H1 (cell line): ENCODE measurements around the gene LHFPL2. TPM values are rescaled to one million over a fixed set of nuclear protein-coding genes. Genes with fewer than 3 reads are reported as not detected.

Experiments
- CTCF ChIA-PET: fragments of 300-600 bp; sonication (Branson Sonifier 250); formaldehyde crosslinking; loops from one replicate; lab custom pipeline; 2021; ENCODE audit not compliant: partially characterized antibody; lab: Charles Lee
- POLR2A ChIA-PET: fragments of 300-600 bp; sonication (Branson Sonifier 250); formaldehyde crosslinking; loops from one replicate; lab custom pipeline; 2021; ENCODE audit warnings: inconsistent platforms; ENCODE audit not compliant: partially characterized antibody; lab: Charles Lee
- DNase-seq, 2 experiments: peaks; one replicate each; pipeline versions ENCODE4 v3.0.0 to v3.0.0-alpha.2; 2010 to 2022; ENCODE audit warnings: low spot score in 2 of 2, low read depth in 1 of 2, mixed read lengths in 1 of 2
- FAIRE-seq: peaks from 2 replicates; lab custom pipeline; 2011; peaks lifted over from hg19 to GRCh38; lab: Jason Lieb, UNC
- H2AFZ ChIP-seq: 2 replicates; pipeline ENCODE4 v1.8.1; 2012; ENCODE audit warnings: low read length, inconsistent platforms
- H2AK5ac ChIP-seq: 2 replicates; pipeline ENCODE4 v1.6.1; 2013; ENCODE audit warnings: low read depth, low read length
- H2BK120ac ChIP-seq: replicated peaks from 2 replicates; pipeline ENCODE3; 2013; ENCODE audit warnings: low read depth, low read length, inconsistent platforms
- H2BK12ac ChIP-seq: 2 replicates; pipeline ENCODE4 v1.6.1; 2013; ENCODE audit warnings: low read depth, low read length
- H2BK15ac ChIP-seq: 2 replicates; pipeline ENCODE4 v1.6.1; 2013; ENCODE audit warnings: low read length
- H2BK20ac ChIP-seq: 2 replicates; pipeline ENCODE4 v1.6.1; 2013; ENCODE audit warnings: low read length
- H2BK5ac ChIP-seq: 2 replicates; pipeline ENCODE4 v1.6.1; 2013; ENCODE audit warnings: low read depth, low read length
- H3K14ac ChIP-seq: 2 replicates; pipeline ENCODE4 v1.6.1; 2013; ENCODE audit warnings: inconsistent platforms; ENCODE audit not compliant: insufficient read length
- H3K18ac ChIP-seq: 2 replicates; pipeline ENCODE4 v1.6.1; 2013; ENCODE audit warnings: low read length; ENCODE audit errors: extremely low read depth
- H3K23ac ChIP-seq: 2 replicates; pipeline ENCODE4 v1.6.1; 2013; ENCODE audit warnings: inconsistent platforms; ENCODE audit not compliant: insufficient read length
- H3K23me2 ChIP-seq: 2 replicates; pipeline ENCODE4 v1.6.1; 2013; ENCODE audit warnings: low read depth, low read length
- H3K27ac ChIP-seq: 2 replicates; pipeline ENCODE4 v1.6.1; 2011; ENCODE audit warnings: low read depth, low read length, inconsistent platforms
- H3K27me3 ChIP-seq, 4 experiments: replicated peaks in 1 of 4; 1 replicate in 1 of 4; 2 replicates in 3 of 4; pipeline versions ENCODE4 v1.6.1 to v1.8.1; 2011 to 2013; ENCODE audit warnings: low read length in 3 of 4, mild to moderate bottlenecking in 3 of 4, inconsistent platforms in 2 of 4, mixed read lengths in 2 of 4, moderate library complexity in 1 of 4; ENCODE audit not compliant: control insufficient read depth in 3 of 4, insufficient read depth in 3 of 4; ENCODE audit errors: extremely low read depth in 1 of 4
- H3K36me3 ChIP-seq, 4 experiments: 2 replicates each; pipeline versions ENCODE4 v1.6.1 to v1.8.1; 2011 to 2013; ENCODE audit warnings: mild to moderate bottlenecking in 4 of 4, low read length in 3 of 4, moderate library complexity in 2 of 4, control low read depth in 1 of 4, inconsistent platforms in 1 of 4; ENCODE audit not compliant: insufficient read depth in 4 of 4, control insufficient read depth in 2 of 4
- H3K4ac ChIP-seq: replicated peaks from 2 replicates; pipeline ENCODE3; 2013; ENCODE audit warnings: low read length, low read depth, mixed read lengths, inconsistent platforms; ENCODE audit not compliant: insufficient read length
- H3K4me1 ChIP-seq, 4 experiments: replicated peaks in 1 of 4; 1 replicate in 1 of 4; 2 replicates in 3 of 4; pipeline versions ENCODE4 v1.6.1 to v1.8.1; 2011 to 2013; ENCODE audit warnings: low read length in 3 of 4, inconsistent platforms in 2 of 4, mixed read lengths in 1 of 4; ENCODE audit not compliant: insufficient read depth in 4 of 4, control insufficient read depth in 3 of 4
- H3K4me2 ChIP-seq, 2 experiments: 2 replicates each; pipeline versions ENCODE4 v1.6.1 to v1.8.1; 2011 to 2013; ENCODE audit warnings: low read depth in 2 of 2, low read length in 2 of 2, control low read depth in 1 of 2, inconsistent platforms in 1 of 2, mild to moderate bottlenecking in 1 of 2; ENCODE audit not compliant: insufficient read depth in 1 of 2
- H3K4me3 ChIP-seq, 4 experiments: fragments of 200-600, 300-600 bp in 1 of 4; sonication (generic), shearing (Covaris generic), sonication (Bioruptor Twin) in 1 of 4; 2 replicates each; pipeline versions ENCODE4 v1.5.1 to v1.8.1; 2011 to 2016; ENCODE audit warnings: low read length in 4 of 4, low read depth in 3 of 4, control low read depth in 2 of 4, inconsistent platforms in 2 of 4, mild to moderate bottlenecking in 2 of 4, mixed read lengths in 1 of 4, moderate library complexity in 1 of 4; ENCODE audit not compliant: insufficient read depth in 2 of 4; ENCODE audit errors: extremely low read depth in 1 of 4
- H3K56ac ChIP-seq: replicated peaks from 2 replicates; pipeline ENCODE3; 2013; ENCODE audit warnings: low read depth, mild to moderate bottlenecking, mixed read lengths, low read length, inconsistent platforms; ENCODE audit not compliant: insufficient read length
- H3K79me1 ChIP-seq: 2 replicates; pipeline ENCODE4 v1.6.1; 2013; ENCODE audit warnings: low read depth, low read length, control low read depth
- H3K79me2 ChIP-seq, 2 experiments: 2 replicates each; pipeline versions ENCODE4 v1.6.1 to v1.8.1; 2012 to 2013; ENCODE audit warnings: low read length in 2 of 2, mild to moderate bottlenecking in 2 of 2, inconsistent platforms in 1 of 2; ENCODE audit not compliant: insufficient read depth in 2 of 2, control insufficient read depth in 1 of 2
- H3K9ac ChIP-seq, 4 experiments: replicated peaks in 1 of 4; 1 replicate in 1 of 4; 2 replicates in 3 of 4; pipeline versions ENCODE4 v1.6.1 to v1.8.1; 2011 to 2013; ENCODE audit warnings: low read depth in 3 of 4, low read length in 3 of 4, control low read depth in 2 of 4, mild to moderate bottlenecking in 2 of 4, moderate library complexity in 2 of 4, inconsistent platforms in 1 of 4; ENCODE audit errors: extremely low read depth in 1 of 4
- H3K9me3 ChIP-seq, 2 experiments: 2 replicates each; pipeline versions ENCODE4 v1.6.1 to v1.8.1; 2012 to 2013; ENCODE audit warnings: mild to moderate bottlenecking in 2 of 2, moderate library complexity in 2 of 2, control low read depth in 1 of 2, inconsistent platforms in 1 of 2, low read depth in 1 of 2, low read length in 1 of 2, mixed read lengths in 1 of 2; ENCODE audit not compliant: insufficient read depth in 2 of 2
- H4K20me1 ChIP-seq, 2 experiments: replicated peaks in 1 of 2; 2 replicates each; pipeline versions ENCODE3 to v1.8.1; 2011 to 2013; ENCODE audit warnings: inconsistent platforms in 2 of 2, low read length in 2 of 2, mild to moderate bottlenecking in 1 of 2; ENCODE audit not compliant: insufficient read depth in 2 of 2, control insufficient read depth in 1 of 2
- H4K5ac ChIP-seq: 2 replicates; pipeline ENCODE4 v1.6.1; 2013; ENCODE audit warnings: low read length, low read depth, mixed read lengths, inconsistent platforms; ENCODE audit not compliant: insufficient read length
- H4K8ac ChIP-seq: 2 replicates; pipeline ENCODE4 v1.8.0; 2013; ENCODE audit warnings: mild to moderate bottlenecking, moderate library complexity, low read length, inconsistent platforms; ENCODE audit not compliant: insufficient read depth; ENCODE audit errors: extremely low read depth
- H4K91ac ChIP-seq: replicated peaks from 2 replicates; pipeline ENCODE3; 2013; ENCODE audit warnings: low read length, mixed read lengths, inconsistent platforms; ENCODE audit not compliant: insufficient read length
- CREB1 ChIP-seq: IDR thresholded peaks from 2 replicates; pipeline ENCODE4 v1.6.1; 2012; ENCODE audit warnings: inconsistent platforms
- KDM4A ChIP-seq: IDR thresholded peaks from one replicate; pipeline ENCODE4 v1.7.1; 2012; ENCODE audit warnings: low read depth, mild to moderate bottlenecking, moderate library complexity, low read length, inconsistent platforms; ENCODE audit not compliant: severe bottlenecking
- TAF1 ChIP-seq: IDR thresholded peaks from 2 replicates; pipeline ENCODE4 v1.6.1; 2011; ENCODE audit warnings: mild to moderate bottlenecking, low read depth, low read length
- WGBS, 2 experiments: shearing (Covaris generic) in 1 of 2; methylation state at CpG; one replicate each; pipeline versions ENCODE4 v1.1.6 to v1.1.7; 2013 to 2015; ENCODE audit warnings: low lambda C conversion rate in 2 of 2, mixed read lengths in 2 of 2, inconsistent platforms in 1 of 2, low coverage in 1 of 2, missing lambda C conversion rate in 1 of 2; ENCODE audit not compliant: insufficient replicate concordance in 2 of 2, insufficient coverage in 1 of 2, insufficient read length in 1 of 2; ENCODE audit errors: extremely low coverage in 1 of 2, missing lambda C conversion rate in 1 of 2; 5-methylcytosine and 5-hydroxymethylcytosine counted together
- polyA plus RNA-seq, 7 experiments: library from polyadenylated mRNA; depleted of rRNA in 3 of 7; stranded (reverse) in 5 of 7; unstranded in 2 of 7; fragments of >200 nt in 5 of 7; fragments of 200-250 nt in 2 of 7; gene quantifications; 1 replicate in 5 of 7; 2 replicates in 1 of 7; 4 replicates in 1 of 7; pipeline versions ENCODE4 v1.2.1 to v1.2.3, GENCODE V29; 2011 to 2013; ENCODE audit warnings: missing spikeins in 2 of 7, mixed read lengths in 2 of 7
- total RNA-seq: library from RNA; stranded (reverse); fragmentation: NEBNext Ultra II Directional; extraction: Animal tissue kit (Norgen Biotek cat#: 25700); gene quantifications from 2 replicates; pipeline ENCODE4 v1.2.1, GENCODE V29; 2021

Gene LHFPL2
- total and polyA plus RNA-seq, 2 of the 8 experiments (the other 6 are each of a cell fraction or from before 2014, with no cell fraction given): 9.6 to 43.0 TPM

GRCh38 chr5:78638973-78639669, 9.5 kb downstream of the LHFPL2 start:
- Histone ChIP-seq H3K36me3 (peaks cover 0 to 4% (median 0%) of the 10 kb centered on the region in 4 experiments; a peak in 1 of 8 replicates), H3K18ac (no peak overlapping the region), H3K14ac (no peak overlapping the region), H3K27ac (no peak overlapping the region), H2AK5ac (no peak overlapping the region), H3K23me2 (no peaks in the 10 kb centered on the region), H3K9ac (no peak overlapping the region), H3K27me3 (peaks cover 0 to 1% (median 0%) of the 10 kb centered on the region in 4 experiments; a peak in 1 of 7 replicates), H4K5ac (no peak overlapping the region), H3K4ac (no peak overlapping the region), H4K91ac (no peak overlapping the region), H2BK120ac (no peak overlapping the region), H4K20me1 (peaks cover 23 to 33% of the 10 kb centered on the region in 2 experiments), H3K79me2 (peaks cover 8 to 96% of the 10 kb centered on the region in 2 experiments), H4K8ac (no peak overlapping the region), H2BK15ac (no peak overlapping the region), H3K56ac (no peak overlapping the region), H2AFZ (no peak overlapping the region), H3K23ac (no peak overlapping the region), H3K4me1 (peaks cover 2 to 20% (median 11%) of the 10 kb centered on the region in 4 experiments), H3K4me3 (no peak overlapping the region), H3K79me1 (peaks cover 9% of the 10 kb centered on the region), H2BK12ac (no peak overlapping the region), H2BK20ac (no peak overlapping the region), H2BK5ac (no peak overlapping the region), H3K9me3 (no peaks in the 10 kb centered on the region), H3K4me2 (no peak overlapping the region; a peak in 1 of 4 replicates)
- WGBS, 2 experiments: 92% methylated on average over 4 of the region's 4 CpGs; no CpG with 5 or more reads in 1 of the 2 experiments
- TF ChIP-seq TAF1 (no peak), KDM4A (no peak), CREB1 (no peak)
- no peak for DNase-seq
- ChIA-PET CTCF (interaction anchor here (1.4 kb wide), 2 partner anchors 10 to 102 kb away, joined by 3 to 5 read pairs; partner anchors contain the start of gene LHFPL2), POLR2A (interaction anchor here (0.9 to 4.8 kb wide), 3 partner anchors 9 to 12 kb away, joined by 3 to 40 read pairs (median 3); partner anchors contain the start of gene LHFPL2)
- no peak for FAIRE-seq
